Endothelial cell of umbilical vein (primary cell): ENCODE results near the gene SSH2. TPM values are rescaled to one million over a fixed set of nuclear protein-coding genes. Genes with fewer than 3 reads are reported as not detected.

ENCODE experiments used
- BruUV-seq: library from RNA; stranded (reverse); fragments of 400-500 nt; replicated peaks from 2 replicates; lab custom pipeline; 2021; lab: Mats Ljungman, UMichigan
- CTCF ChIA-PET: fragments of 300-600, 350-600 bp; sonication (Branson Sonifier 250); formaldehyde crosslinking; loops from one replicate; lab custom pipeline; 2021; ENCODE audit warnings: antibody characterized with exemption, inconsistent platforms; lab: Charles Lee
- POLR2A ChIA-PET: fragments of 300-600, 350-600 bp; sonication (Branson Sonifier 250); formaldehyde crosslinking; loops from one replicate; lab custom pipeline; 2021; ENCODE audit warnings: antibody characterized with exemption, inconsistent platforms; lab: Charles Lee
- DNase-seq: peaks from one replicate; pipeline ENCODE4 v3.0.0-alpha.2; 2011; ENCODE audit warnings: low read depth, low spot score
- FAIRE-seq: peaks from 2 replicates; lab custom pipeline; 2011; peaks lifted over from hg19 to GRCh38; lab: Jason Lieb, UNC
- H2AFZ ChIP-seq: 2 replicates; pipeline ENCODE4 v1.6.0; 2012; ENCODE audit warnings: low read depth, low read length, control low read depth, inconsistent platforms
- H3K27ac ChIP-seq: 2 replicates; pipeline ENCODE4 v1.5.1; 2011; ENCODE audit warnings: low read depth, mild to moderate bottlenecking, control low read depth, low read length, moderate library complexity; ENCODE audit not compliant: insufficient read depth
- H3K27me3 ChIP-seq, 2 experiments: 2 replicates each; pipeline versions ENCODE4 v1.6.0 to v1.6.1; 2011; ENCODE audit warnings: low read length in 2 of 2, mixed read lengths in 1 of 2; ENCODE audit not compliant: control insufficient read depth in 2 of 2, insufficient read depth in 2 of 2
- H3K36me3 ChIP-seq, 2 experiments: 2 replicates in 1 of 2; 3 replicates in 1 of 2; pipeline ENCODE4 v1.5.1; 2011; ENCODE audit warnings: low read length in 2 of 2, mild to moderate bottlenecking in 1 of 2, moderate library complexity in 1 of 2; ENCODE audit not compliant: control insufficient read depth in 2 of 2, insufficient read depth in 2 of 2; ENCODE audit errors: extremely low read depth in 1 of 2
- H3K4me1 ChIP-seq: 3 replicates; pipeline ENCODE4 v1.5.1; 2011; ENCODE audit warnings: mild to moderate bottlenecking, low read length; ENCODE audit not compliant: control insufficient read depth, insufficient read depth; ENCODE audit errors: extremely low read depth
- H3K4me2 ChIP-seq: 2 replicates; pipeline ENCODE4 v1.6.1; 2011; ENCODE audit warnings: low read length, control low read depth, mixed read lengths; ENCODE audit not compliant: insufficient read depth
- H3K4me3 ChIP-seq, 3 experiments: fragments of 200-600 bp in 1 of 3; sonication (generic), shearing (Covaris generic) in 1 of 3; replicated peaks in 1 of 3; 2 replicates each; pipeline ENCODE4 v1.5.1; 2011 to 2016; ENCODE audit warnings: control low read depth in 3 of 3, low read length in 3 of 3, mild to moderate bottlenecking in 2 of 3, inconsistent platforms in 1 of 3, low read depth in 1 of 3, moderate library complexity in 1 of 3; ENCODE audit not compliant: insufficient read depth in 1 of 3
- H3K79me2 ChIP-seq: 2 replicates; pipeline ENCODE4 v1.6.0; 2012; ENCODE audit warnings: low read length, inconsistent platforms; ENCODE audit not compliant: control insufficient read depth, insufficient read depth
- H3K9ac ChIP-seq: replicated peaks from 2 replicates; pipeline ENCODE3; 2011; ENCODE audit warnings: low read length, control low read depth; ENCODE audit not compliant: insufficient read depth; ENCODE audit errors: extremely low read depth
- H3K9me1 ChIP-seq: replicated peaks from 3 replicates; pipeline ENCODE4 v1.6.0; 2011; ENCODE audit warnings: mild to moderate bottlenecking, low read length; ENCODE audit not compliant: control insufficient read depth, insufficient read depth; ENCODE audit errors: extremely low read depth
- H3K9me3 ChIP-seq: replicated peaks from 2 replicates; pipeline ENCODE4 v1.5.1; 2012; ENCODE audit warnings: low read length, inconsistent platforms; ENCODE audit not compliant: control insufficient read depth, insufficient read depth
- H4K20me1 ChIP-seq: replicated peaks from 2 replicates; pipeline ENCODE3; 2011; ENCODE audit warnings: mild to moderate bottlenecking, low read length; ENCODE audit not compliant: control insufficient read depth, insufficient read depth; ENCODE audit errors: extremely low read depth
- CTCF ChIP-seq, 2 donors: IDR thresholded peaks; 1 replicate in 1 of 2; 2 replicates in 1 of 2; pipeline ENCODE4 v1.5.1; 2011; ENCODE audit warnings: low read length in 2 of 2, mild to moderate bottlenecking in 2 of 2, moderate library complexity in 2 of 2, control low read depth in 1 of 2, inconsistent platforms in 1 of 2, low read depth in 1 of 2; ENCODE audit not compliant: insufficient read depth in 1 of 2; ENCODE audit errors: extremely low read depth in 1 of 2
- GATA2 ChIP-seq: IDR thresholded peaks from 2 replicates; pipeline ENCODE4 v1.7.0; 2011; ENCODE audit warnings: low read depth, mild to moderate bottlenecking, moderate library complexity, mixed read lengths, low read length; ENCODE audit not compliant: insufficient read length, insufficient read depth
- MAX ChIP-seq: IDR thresholded peaks from 2 replicates; pipeline ENCODE4 v1.6.1; 2011; ENCODE audit not compliant: insufficient read depth, insufficient read length
- MYC ChIP-seq: IDR thresholded peaks from one replicate; pipeline ENCODE4 v1.6.1; 2011; ENCODE audit warnings: mild to moderate bottlenecking, low read depth, low read length
- POLR2A ChIP-seq: IDR thresholded peaks from 2 replicates; pipeline ENCODE4 v1.6.1; 2012; ENCODE audit warnings: low read depth, mild to moderate bottlenecking, control low read depth, low read length
- POLR2AphosphoS5 ChIP-seq: IDR thresholded peaks from 2 replicates; pipeline ENCODE4 v1.6.1; 2012; ENCODE audit warnings: low read depth, mild to moderate bottlenecking, control low read depth, low read length, moderate library complexity; ENCODE audit not compliant: insufficient read depth
- dilution Hi-C: fragments of 300-500 bp; cut with MboI; formaldehyde crosslinking; loops from one replicate; pipeline ENCODE4 v1.15.0; 2019; ENCODE audit warnings: low sequenced_read_pairs; ENCODE audit not compliant: extremely low pct_ligation_motif_present
- intact Hi-C: fragments of 100-400 bp; cut with micrococcal nuclease; formaldehyde crosslinking; loops from one replicate; pipeline ENCODE4 v1.10.0; 2022
- polyA plus RNA-seq, 4 experiments: library from polyadenylated mRNA; depleted of rRNA in 3 of 4; stranded (reverse) in 3 of 4; unstranded in 1 of 4; fragments of >200 nt; gene quantifications; 2 replicates each; pipeline versions ENCODE4 v1.2.1 to v1.2.3, GENCODE V29; 2011 to 2012; ENCODE audit warnings: missing spikeins in 1 of 4
- total RNA-seq: library from RNA; stranded (reverse); gene quantifications from 2 replicates; pipeline ENCODE4 v1.2.3, GENCODE V29; 2021

The SSH2 gene
- total and polyA plus RNA-seq, 2 donors (not counting 3 experiments of a cell fraction or from before 2014, with no cell fraction given): 24.6 to 60.9 TPM

- intact Hi-C loops (loop anchor here (2.0 kb wide), 1 partner anchor 401 kb away; no protein-coding TSS in a partner anchor), dilution Hi-C loops (no loop called here)
- Histone ChIP-seq H3K9ac (no peak overlapping the region), H2AFZ (no peak overlapping the region), H3K4me3 (no peak overlapping the region), H3K27ac (no peak overlapping the region), H4K20me1 (no peaks in the 10 kb centered on the region), H3K79me2 (no peaks in the 10 kb centered on the region), H3K4me1 (peaks cover 27% of the 10 kb centered on the region), H3K36me3 (no peaks in the 10 kb centered on the region), H3K9me1 (no peaks in the 10 kb centered on the region), H3K27me3 (no peaks in the 10 kb centered on the region), H3K9me3 (no peaks in the 10 kb centered on the region), H3K4me2 (no peak overlapping the region)
- no peak for TF ChIP-seq POLR2A
- no peak for TF ChIP-seq MYC
- no peak for TF ChIP-seq CTCF (IDR thresholded peaks at IDR 0.05; ENCODE audit: extremely low read depth in 1 of 2, insufficient read depth in 1 of 2, low read depth in 1 of 2, low read length in 2 of 2)
- no peak for TF ChIP-seq GATA2
- no peak for TF ChIP-seq MAX
- no peak for TF ChIP-seq POLR2AphosphoS5
- DNase-seq (no peak), FAIRE-seq (no peak)
- POLR2A ChIA-PET: no interaction called here
- CTCF ChIA-PET: interaction anchor here (4.2 to 4.6 kb wide), 3 partner anchors 21 to 474 kb away, joined by 86 to 92 read pairs (median 90); no protein-coding TSS in a partner anchor
- no TSS peak for BruUV-seq
These were observed 309.8 kb downstream of the SSH2 start for GRCh38 chr17:29620271-29620670.
